Nephron (organoid): ENCODE measurements around the gene AXL.
"Not testable (repeated sequence)": the region's sequence is repeated elsewhere in the genome, so short reads cannot be mapped to it uniquely, and the experiment has no call there.

ENCODE experiments used
- H3K27ac Mint-ChIP-seq, 3 experiments: 2 replicates each; pipeline ENCODE4 v1.8.0; 2020; ENCODE audit warnings: mixed read lengths in 3 of 3, mild to moderate bottlenecking in 2 of 3, moderate library complexity in 1 of 3
- H3K27me3 Mint-ChIP-seq: 2 replicates; pipeline ENCODE4 v1.8.0; 2021; ENCODE audit warnings: low read depth, mild to moderate bottlenecking, moderate library complexity, mixed read lengths
- H3K36me3 Mint-ChIP-seq: 2 replicates; pipeline ENCODE4 v1.8.0; 2020; ENCODE audit warnings: low read depth, mixed read lengths
- H3K4me1 Mint-ChIP-seq: 2 replicates; pipeline ENCODE4 v1.8.0; 2020; ENCODE audit warnings: mixed read lengths
- H3K4me3 Mint-ChIP-seq, 3 experiments: 2 replicates each; pipeline ENCODE4 v1.8.0; 2020; ENCODE audit warnings: mild to moderate bottlenecking in 3 of 3, mixed read lengths in 3 of 3, moderate library complexity in 2 of 3
- H3K9me3 Mint-ChIP-seq: 2 replicates; pipeline ENCODE4 v1.8.0; 2020; ENCODE audit warnings: mixed read lengths
- CTCF ChIP-seq, 3 experiments: fragments of 200-600 bp; sonication (generic); IDR thresholded peaks; one replicate each; pipeline ENCODE4 v1.5.0; 2021; ENCODE audit warnings: antibody characterized with exemption in 3 of 3; ENCODE audit not compliant: unreplicated experiment in 3 of 3

AXL gene

GRCh38 chr19:41194157-41194552, 24.9 kb upstream of the AXL start:
- Mint-ChIP-seq H3K4me3 (peak overlapping the region in 2 of 3 experiments; percentile 38 to 74), H3K27ac (no peak overlapping the region), H3K9me3 (no peaks in the 10 kb centered on the region), H3K36me3 (no peaks in the 10 kb centered on the region), H3K27me3 (peaks cover 83% of the 10 kb centered on the region), H3K4me1 (peaks cover 10% of the 10 kb centered on the region)
- TF ChIP-seq CTCF (IDR thresholded peaks at IDR 0.05; ENCODE audit: unreplicated experiment in 3 of 3): no peak

- Mint-ChIP-seq H3K36me3 (no peaks in the 10 kb centered on the region), H3K27me3 (peaks cover 67% of the 10 kb centered on the region), H3K27ac (no peak overlapping the region), H3K4me1 (peaks cover 4% of the 10 kb centered on the region), H3K4me3 (no peak overlapping the region), H3K9me3 (no peaks in the 10 kb centered on the region)
- TF ChIP-seq CTCF (IDR thresholded peaks at IDR 0.05; ENCODE audit: unreplicated experiment in 3 of 3): no peak
These were observed 23.1 kb upstream of the AXL start for GRCh38 chr19:41195675-41196497.

GRCh38 chr19:41198559-41198958, 20.5 kb upstream of the AXL start:
- H3K27me3 Mint-ChIP-seq: peaks cover 43% of the 10 kb centered on the region
- H3K27ac Mint-ChIP-seq: no peak overlapping the region
- no peak for TF ChIP-seq CTCF (IDR thresholded peaks at IDR 0.05; ENCODE audit: unreplicated experiment in 3 of 3)
- H3K4me1 Mint-ChIP-seq: no peaks in the 10 kb centered on the region
- no peaks in the 10 kb centered on the region for H3K36me3 Mint-ChIP-seq
- no peaks in the 10 kb centered on the region for H3K9me3 Mint-ChIP-seq
- H3K4me3 Mint-ChIP-seq: no peak overlapping the region

- Mint-ChIP-seq H3K27ac (no peak overlapping the region), H3K9me3 (no peaks in the 10 kb centered on the region), H3K4me3 (no peak overlapping the region), H3K4me1 (peaks cover 4% of the 10 kb centered on the region), H3K36me3 (no peaks in the 10 kb centered on the region), H3K27me3 (peaks cover 10% of the 10 kb centered on the region)
- TF ChIP-seq CTCF (IDR thresholded peaks at IDR 0.05; ENCODE audit: unreplicated experiment in 3 of 3): no peak
These were observed 15.7 kb upstream of the AXL start for GRCh38 chr19:41203371-41203770.

GRCh38 chr19:41204338-41204737, 14.7 kb upstream of the AXL start:
- not testable (repeated sequence) for H3K27me3 Mint-ChIP-seq, H3K9me3 Mint-ChIP-seq, H3K4me3 Mint-ChIP-seq, H3K36me3 Mint-ChIP-seq, H3K4me1 Mint-ChIP-seq
- peak; percentile 82 to 88 (median 83) for TF ChIP-seq CTCF (IDR thresholded peaks at IDR 0.05; ENCODE audit: unreplicated experiment in 3 of 3)
- H3K27ac Mint-ChIP-seq: peak overlapping the region; percentile 46 to 64 (median 56)

- Mint-ChIP-seq H3K27ac (no peak overlapping the region), H3K4me1 (peaks cover 4% of the 10 kb centered on the region), H3K27me3 (peaks cover 10% of the 10 kb centered on the region), H3K36me3 (no peaks in the 10 kb centered on the region), H3K9me3 (no peaks in the 10 kb centered on the region), H3K4me3 (no peak overlapping the region)
- TF ChIP-seq CTCF (IDR thresholded peaks at IDR 0.05; ENCODE audit: unreplicated experiment in 3 of 3): no peak
These were observed 13.0 kb upstream of the AXL start for GRCh38 chr19:41205995-41206394.
